Smooth muscle cell (in vitro differentiated cells): ENCODE measurements around the gene PSMB10. TPM values are rescaled to one million over a fixed set of nuclear protein-coding genes. Genes with fewer than 3 reads are reported as not detected.

ENCODE experiments used
- DNase-seq: peaks from one replicate; lab custom pipeline; 2025; ENCODE audit not compliant: unreplicated experiment; lab: John Stamatoyannopoulos, UW
- H2AFZ ChIP-seq: fragments of 200-600 bp; sonication (generic); 2 replicates; pipeline ENCODE4 v1.6.0; 2016; ENCODE audit warnings: antibody characterized with exemption, low read depth, mild to moderate bottlenecking
- H3F3A ChIP-seq: fragments of 200-600 bp; sonication (generic); 2 replicates; pipeline ENCODE4 v1.6.0; 2017; ENCODE audit warnings: antibody characterized with exemption, low read depth
- H3K27ac ChIP-seq: fragments of 200-600 bp; sonication (generic); 2 replicates; pipeline ENCODE4 v1.5.1; 2016; ENCODE audit warnings: low read depth, mild to moderate bottlenecking
- H3K27me3 ChIP-seq: fragments of 200-600 bp; sonication (generic); 2 replicates; pipeline ENCODE4 v1.6.1; 2016; ENCODE audit warnings: low read depth, mild to moderate bottlenecking
- H3K36me3 ChIP-seq: fragments of 200-600 bp; sonication (generic); 2 replicates; pipeline ENCODE4 v1.5.1; 2016; ENCODE audit warnings: low read depth
- H3K4me1 ChIP-seq: fragments of 200-600 bp; sonication (generic); 2 replicates; pipeline ENCODE4 v1.5.1; 2016; ENCODE audit warnings: low read depth
- H3K4me2 ChIP-seq: fragments of 200-600 bp; sonication (generic); 2 replicates; pipeline ENCODE4 v1.6.0; 2016; ENCODE audit warnings: mild to moderate bottlenecking
- H3K4me3 ChIP-seq: fragments of 200-600 bp; sonication (generic); 2 replicates; pipeline ENCODE4 v1.5.1; 2016; ENCODE audit warnings: mild to moderate bottlenecking
- H3K79me2 ChIP-seq: fragments of 200-600 bp; sonication (generic); 2 replicates; pipeline ENCODE4 v1.6.0; 2016; ENCODE audit warnings: low read depth, mild to moderate bottlenecking
- H3K9ac ChIP-seq: fragments of 200-600 bp; sonication (generic); 2 replicates; pipeline ENCODE4 v1.6.0; 2016; ENCODE audit warnings: low read depth
- H3K9me3 ChIP-seq: fragments of 200-600 bp; sonication (generic); replicated peaks from 2 replicates; pipeline ENCODE4 v1.5.1; 2016; ENCODE audit warnings: low read depth
- H4K20me1 ChIP-seq: fragments of 200-600 bp; sonication (generic); 2 replicates; pipeline ENCODE4 v1.6.0; 2016; ENCODE audit warnings: low read depth
- WGBS: methylation state at CpG from one replicate; pipeline ENCODE4 v1.1.7; 2016; ENCODE audit warnings: low lambda C conversion rate; 5-methylcytosine and 5-hydroxymethylcytosine counted together
- polyA plus RNA-seq: library from polyadenylated mRNA; unstranded; fragments of >200 nt; fragmentation: Nextera tagmentation; extraction: Ambion mirVana; gene quantifications from 2 replicates; pipeline ENCODE4 v1.2.1, GENCODE V29; 2016
- total RNA-seq: library from RNA; depleted of rRNA; stranded (reverse); fragments of >200 nt; gene quantifications from 2 replicates; pipeline ENCODE4 v1.2.3, GENCODE V29; 2014
- TF ChIP-seq, protein P1 (sequence below): fragments of 200-600 bp; sonication (generic); IDR thresholded peaks from 2 replicates; pipeline ENCODE4 v1.5.1; 2017; ENCODE audit warnings: borderline replicate concordance, mild to moderate bottlenecking, antibody characterized with exemption; ENCODE audit not compliant: insufficient read depth, poor library complexity, severe bottlenecking

PSMB10 gene
- total and polyA plus RNA-seq, 2 experiments from 2014 or later, result 17.3 to 38.4 TPM

DNA sequence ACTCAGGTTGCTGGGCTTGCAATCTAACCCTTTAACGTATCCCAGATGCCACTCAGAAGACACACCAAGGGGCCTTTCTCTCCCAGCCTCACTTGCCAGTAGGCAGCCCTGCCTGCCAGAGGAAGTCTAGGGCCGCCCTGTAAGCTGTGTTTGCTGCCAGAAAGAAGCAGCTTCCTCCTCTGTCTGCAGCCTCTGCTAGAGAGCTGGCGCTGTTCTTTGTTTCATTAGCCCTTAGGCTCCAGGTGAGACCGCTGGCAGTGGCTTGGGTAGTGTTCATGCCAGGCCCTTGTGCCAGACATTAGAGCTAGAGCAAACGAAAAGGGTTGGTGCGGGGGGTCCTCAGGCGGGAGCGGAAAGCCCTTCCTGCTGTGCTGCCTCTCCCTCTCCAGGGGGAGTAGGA lies 13.9 kb downstream of the PSMB10 start:
- Histone ChIP-seq H3F3A (peaks cover under 1% of the 10 kb centered on the region), H3K79me2 (peaks cover 17% of the 10 kb centered on the region), H3K27ac (peak overlapping the region; percentile 77), H3K27me3 (no peaks in the 10 kb centered on the region), H3K4me1 (no peaks in the 10 kb centered on the region), H3K9me3 (no peaks in the 10 kb centered on the region), H3K9ac (no peak overlapping the region), H4K20me1 (peaks cover 100% of the 10 kb centered on the region), H2AFZ (no peak overlapping the region), H3K4me2 (no peak overlapping the region), H3K4me3 (no peak overlapping the region), H3K36me3 (no peaks in the 10 kb centered on the region)
- no peak for DNase-seq
- TF ChIP-seq, protein P1, sequence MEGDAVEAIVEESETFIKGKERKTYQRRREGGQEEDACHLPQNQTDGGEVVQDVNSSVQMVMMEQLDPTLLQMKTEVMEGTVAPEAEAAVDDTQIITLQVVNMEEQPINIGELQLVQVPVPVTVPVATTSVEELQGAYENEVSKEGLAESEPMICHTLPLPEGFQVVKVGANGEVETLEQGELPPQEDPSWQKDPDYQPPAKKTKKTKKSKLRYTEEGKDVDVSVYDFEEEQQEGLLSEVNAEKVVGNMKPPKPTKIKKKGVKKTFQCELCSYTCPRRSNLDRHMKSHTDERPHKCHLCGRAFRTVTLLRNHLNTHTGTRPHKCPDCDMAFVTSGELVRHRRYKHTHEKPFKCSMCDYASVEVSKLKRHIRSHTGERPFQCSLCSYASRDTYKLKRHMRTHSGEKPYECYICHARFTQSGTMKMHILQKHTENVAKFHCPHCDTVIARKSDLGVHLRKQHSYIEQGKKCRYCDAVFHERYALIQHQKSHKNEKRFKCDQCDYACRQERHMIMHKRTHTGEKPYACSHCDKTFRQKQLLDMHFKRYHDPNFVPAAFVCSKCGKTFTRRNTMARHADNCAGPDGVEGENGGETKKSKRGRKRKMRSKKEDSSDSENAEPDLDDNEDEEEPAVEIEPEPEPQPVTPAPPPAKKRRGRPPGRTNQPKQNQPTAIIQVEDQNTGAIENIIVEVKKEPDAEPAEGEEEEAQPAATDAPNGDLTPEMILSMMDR, result no peak
- 88% methylated on average over 8 of the region's 8 CpGs for WGBS

DNA sequence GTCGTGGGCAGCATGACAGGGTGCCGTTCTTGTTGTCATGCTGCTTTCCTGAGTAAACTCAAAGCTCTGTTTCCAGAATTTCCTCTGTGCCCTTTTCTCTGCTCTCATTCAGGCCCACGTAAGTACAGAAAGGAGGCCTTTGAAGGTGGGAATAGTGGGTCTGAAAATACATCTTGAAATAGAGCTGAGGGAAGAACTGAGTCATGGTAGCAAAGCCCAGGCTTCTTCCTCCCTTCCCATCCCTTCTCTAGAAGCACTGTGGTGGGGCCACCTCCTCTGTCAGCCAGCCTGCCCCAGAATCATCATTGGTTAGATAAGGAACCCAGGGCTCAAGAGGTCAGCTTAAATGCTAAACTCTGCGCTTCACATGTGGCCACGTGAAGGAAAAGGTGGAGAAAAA lies 14.4 kb downstream of the PSMB10 start:
- 47% methylated on average over 5 of the region's 5 CpGs for WGBS
- Histone ChIP-seq H3K36me3 (no peaks in the 10 kb centered on the region), H3K27ac (peak overlapping the region; percentile 77), H3K9me3 (no peaks in the 10 kb centered on the region), H3K4me1 (no peaks in the 10 kb centered on the region), H3F3A (peaks cover 5% of the 10 kb centered on the region), H3K4me2 (peak overlapping the region; percentile 54), H3K79me2 (peaks cover 17% of the 10 kb centered on the region), H4K20me1 (peaks cover 100% of the 10 kb centered on the region), H3K9ac (peak overlapping the region; percentile 15), H2AFZ (no peak overlapping the region), H3K27me3 (no peaks in the 10 kb centered on the region), H3K4me3 (no peak overlapping the region)
- TF ChIP-seq, protein P1, result no peak
- DNase-seq, result no peak

DNA sequence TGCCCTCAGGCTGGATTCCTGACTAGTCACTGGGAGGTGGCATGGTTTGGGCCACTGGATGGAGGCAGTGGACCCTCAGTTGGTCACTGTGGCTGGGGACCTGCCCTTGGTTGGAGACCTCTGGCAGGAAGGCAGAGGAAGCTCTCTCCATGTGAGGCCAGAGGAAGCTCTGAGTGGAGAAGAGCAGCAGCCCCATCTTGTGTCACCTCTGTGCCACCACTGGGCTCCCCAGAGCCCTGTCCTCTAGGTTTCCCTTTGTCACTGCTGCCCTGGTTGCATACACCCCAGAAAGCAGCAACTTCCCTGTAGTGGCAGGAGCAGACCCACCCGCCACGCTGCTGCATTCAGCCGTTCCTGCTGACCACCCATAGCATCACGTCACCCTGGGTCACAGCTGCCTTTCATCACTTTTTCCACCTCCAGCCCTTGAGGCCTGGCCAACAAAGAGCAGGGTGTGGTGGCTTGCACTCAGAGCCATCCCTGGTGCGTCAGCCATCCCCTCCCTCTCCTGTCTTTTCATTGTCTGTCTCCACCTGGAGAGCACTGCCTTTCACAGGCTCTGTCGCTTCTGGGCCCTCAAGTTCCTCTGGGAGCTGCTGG lies 16.9 kb downstream of the PSMB10 start:
- H3K27ac ChIP-seq, result no peak overlapping the region

More for the DNA sequence above, 16.9 kb downstream of the PSMB10 start:
- no peaks in the 10 kb centered on the region for H3K4me1 ChIP-seq
- TF ChIP-seq, protein P1, result no peak
- 94% methylated on average over 6 of the region's 6 CpGs for WGBS
- H3K79me2 ChIP-seq, result peaks cover 24% of the 10 kb centered on the region
- DNase-seq, result no peak
- H3F3A ChIP-seq, result peaks cover 10% of the 10 kb centered on the region
- H3K9ac ChIP-seq, result no peak overlapping the region
- H3K36me3 ChIP-seq, result no peaks in the 10 kb centered on the region
- H3K4me3 ChIP-seq, result no peak overlapping the region
- no peaks in the 10 kb centered on the region for H3K9me3 ChIP-seq
- no peak overlapping the region for H2AFZ ChIP-seq
- no peak overlapping the region for H3K4me2 ChIP-seq
- H3K27me3 ChIP-seq, result no peaks in the 10 kb centered on the region
- peaks cover 100% of the 10 kb centered on the region for H4K20me1 ChIP-seq
